IPS DF 19.7 (cell line): ENCODE measurements around the gene RLN3.
A peak's percentile ranks its signal among the peaks of the same experiment; 100 is the strongest.

ENCODE experiments used
- DNase-seq: peaks from one replicate; pipeline ENCODE4 v3.0.0-alpha.2; 2013; ENCODE audit warnings: low read depth, low spot score

The RLN3 gene

GRCh38 chr19:14027856-14028450 is at the start of gene RLN3:
TSS of gene RLN3 (plus strand) at chr19:14028148. CDS start at chr19:14028205, 57 bp downstream.
- DNase-seq: no peak

DNA sequence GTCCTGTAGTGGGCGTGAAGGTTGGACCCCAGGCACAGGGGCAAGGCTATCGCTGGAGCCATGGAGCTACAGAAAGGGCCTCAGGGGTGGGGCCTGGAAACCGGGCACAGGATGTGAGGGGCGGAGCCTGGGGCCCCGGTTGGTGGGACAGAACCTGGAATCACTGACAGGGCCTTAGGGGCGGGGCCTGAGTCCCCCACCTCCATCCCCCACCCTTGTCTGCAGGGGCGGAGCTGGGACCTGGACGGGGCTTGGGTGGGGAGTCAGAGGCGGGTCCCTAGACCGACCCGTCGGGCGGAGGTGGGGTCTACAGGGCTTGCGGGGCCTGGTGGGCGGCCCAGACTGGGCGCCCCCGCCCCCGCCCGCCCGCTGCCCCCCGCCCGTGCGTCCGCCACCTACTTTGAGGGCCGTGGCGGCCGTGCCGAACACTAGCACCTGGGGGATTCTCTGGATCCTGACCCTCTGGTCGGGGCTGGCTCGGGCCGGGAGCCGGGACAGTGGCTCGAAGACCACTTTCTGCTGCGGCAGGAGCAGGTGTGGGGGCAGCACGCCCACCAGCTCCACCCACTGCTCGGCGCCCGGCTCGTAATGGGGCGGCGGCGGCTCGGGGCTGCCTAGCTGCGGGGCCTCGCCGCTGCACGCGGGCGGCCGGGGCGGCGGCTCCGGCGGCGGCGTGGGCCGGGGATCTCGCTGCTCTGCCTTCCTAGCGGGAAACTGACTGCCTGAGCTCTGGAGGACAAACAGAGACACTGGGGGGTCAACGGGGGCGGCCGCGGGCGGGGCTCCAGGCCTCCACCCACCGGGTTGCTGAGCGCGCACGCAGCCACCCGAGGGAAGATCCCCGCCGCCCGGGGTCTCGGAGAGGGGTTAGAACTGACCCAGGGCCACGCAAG is 49.4 kb upstream of the RLN3 start:
- DNase-seq: peak; percentile 89

DNA sequence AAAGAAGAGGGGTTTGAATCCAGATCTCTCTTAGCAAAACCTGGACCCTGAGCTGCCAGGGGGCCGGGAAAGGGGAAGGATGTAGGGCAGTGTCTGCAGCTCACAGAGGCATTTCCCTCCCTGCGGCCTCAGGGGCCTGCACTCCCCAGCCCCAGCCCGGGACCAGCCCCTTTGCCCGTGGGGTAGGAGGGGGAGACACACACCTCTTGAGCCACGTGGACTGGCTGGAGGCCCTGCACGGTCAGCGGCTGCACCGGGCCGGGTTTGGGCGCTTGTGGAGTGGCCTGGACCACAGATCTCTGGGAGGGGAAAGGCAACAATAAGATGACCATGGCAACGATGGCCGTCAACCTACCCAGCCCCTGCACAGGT is 48.7 kb upstream of the RLN3 start:
- DNase-seq: no peak

DNA sequence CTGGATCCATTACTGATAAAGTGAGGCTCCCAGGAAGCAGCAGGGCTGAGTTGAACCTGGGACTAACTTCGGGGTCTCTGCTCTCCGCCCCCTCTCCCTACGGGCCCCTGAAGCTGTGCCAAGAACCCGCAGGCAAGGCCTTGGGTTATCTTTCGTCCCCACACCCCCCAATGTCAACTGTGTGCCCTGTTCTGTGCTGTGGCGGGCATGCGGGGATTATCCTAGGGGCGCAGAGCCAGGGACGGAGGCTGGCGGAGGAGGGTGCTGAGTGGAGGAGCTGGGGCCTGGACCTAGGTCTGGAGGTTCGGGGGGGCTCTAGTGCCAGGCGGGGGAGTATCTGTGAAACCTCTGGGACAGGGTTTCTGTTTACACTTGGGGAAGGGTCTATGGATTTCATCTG is 48.3 kb upstream of the RLN3 start:
- DNase-seq: no peak

DNA sequence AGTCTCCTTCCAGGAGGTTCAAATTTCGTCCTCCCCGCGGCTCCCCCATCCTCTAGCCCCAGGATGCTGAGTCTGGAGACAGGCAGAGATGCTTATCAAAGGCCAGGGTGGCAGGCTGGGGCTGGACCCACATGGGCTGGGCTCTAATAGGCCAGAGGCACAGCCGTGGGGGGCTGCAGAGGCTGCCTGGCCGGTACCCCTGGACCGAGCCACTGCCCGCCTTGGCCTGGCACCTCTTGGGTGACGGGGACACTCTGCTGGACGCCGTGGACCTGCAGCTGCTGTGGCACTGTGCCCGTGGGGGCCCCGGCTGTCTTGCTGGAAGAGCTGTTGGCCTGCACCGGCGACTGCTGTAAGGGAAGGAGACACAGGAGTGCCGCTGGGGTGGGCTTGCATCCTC is 47.6 kb upstream of the RLN3 start:
- no peak for DNase-seq

DNA sequence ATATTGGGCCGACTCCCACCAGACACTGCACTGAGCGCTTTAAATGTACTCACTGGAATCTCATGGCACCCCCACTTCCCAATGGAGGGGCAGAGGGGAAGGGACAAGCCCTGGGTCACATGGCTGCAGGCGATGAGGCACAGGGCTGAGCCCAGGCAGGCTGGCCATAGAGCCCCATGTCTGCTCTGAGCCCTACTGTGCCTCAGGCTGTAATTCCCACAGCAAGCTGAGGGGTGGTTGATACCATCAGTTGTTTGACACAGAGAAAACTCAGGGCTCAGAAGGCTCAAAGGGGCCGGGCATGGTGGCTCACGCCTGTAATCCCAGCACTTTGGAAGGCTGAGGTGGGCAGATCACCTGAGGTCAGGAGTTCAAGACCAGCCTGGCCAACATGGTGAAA is 46.9 kb upstream of the RLN3 start:
- no peak for DNase-seq

GRCh38 chr19:13981467-13981866 is 46.5 kb upstream of the RLN3 start:
- DNase-seq: no peak

GRCh38 chr19:13981988-13982501 is 45.9 kb upstream of the RLN3 start:
- DNase-seq: no peak

DNA sequence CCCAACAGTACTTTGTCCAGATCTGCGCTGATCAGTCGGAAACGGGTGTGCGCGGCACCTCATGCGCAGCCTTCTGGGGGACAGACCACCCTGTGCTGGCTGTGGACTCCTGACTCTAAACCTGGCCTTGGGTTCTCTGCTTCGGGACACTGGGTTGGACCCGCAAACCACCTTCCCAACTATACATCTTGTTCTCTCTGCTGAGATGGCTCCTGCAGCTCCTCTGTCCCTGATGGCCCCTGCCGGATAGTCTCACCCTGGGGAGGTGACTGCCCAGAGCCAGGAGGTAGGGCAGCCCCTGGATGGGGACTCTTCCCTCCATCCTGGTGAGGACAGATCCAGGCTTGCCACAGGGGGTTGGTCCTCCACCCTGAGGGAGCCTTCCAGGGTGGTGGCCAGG is 45.2 kb upstream of the RLN3 start:
- DNase-seq: no peak

DNA sequence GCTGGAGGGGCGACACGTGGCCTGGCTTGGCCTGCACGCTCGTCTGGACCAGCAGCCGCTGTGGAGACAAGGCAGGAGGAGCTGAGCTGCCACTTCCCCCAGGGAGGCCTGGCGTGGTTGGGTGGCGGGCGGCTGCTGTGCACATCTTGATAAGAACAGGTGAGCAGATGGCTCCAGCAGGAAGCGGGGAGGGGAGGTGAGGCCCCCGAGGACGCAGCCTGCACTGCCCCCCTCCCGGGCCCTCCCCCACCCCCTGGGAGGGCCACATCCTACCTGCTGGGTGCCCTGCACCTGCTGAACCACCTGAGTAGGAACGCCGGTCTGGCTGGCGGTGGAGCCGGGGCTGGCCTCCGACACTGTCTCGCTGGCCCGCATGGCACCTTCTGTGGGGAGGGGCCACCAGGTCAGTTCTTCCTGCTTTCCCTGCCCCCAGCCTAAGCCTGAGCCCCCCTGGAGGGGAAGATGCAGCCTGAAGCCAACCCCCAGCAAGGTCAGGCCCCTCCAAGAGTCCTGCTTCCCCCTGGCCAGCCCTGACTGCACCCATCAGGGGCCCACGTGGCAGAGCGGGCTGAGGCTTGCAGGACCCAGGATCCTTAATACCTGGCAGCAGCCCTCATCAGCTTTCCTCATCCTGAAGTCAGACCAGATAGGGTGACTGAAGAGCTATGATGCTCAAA is 44.6 kb upstream of the RLN3 start:
- no peak for DNase-seq

DNA sequence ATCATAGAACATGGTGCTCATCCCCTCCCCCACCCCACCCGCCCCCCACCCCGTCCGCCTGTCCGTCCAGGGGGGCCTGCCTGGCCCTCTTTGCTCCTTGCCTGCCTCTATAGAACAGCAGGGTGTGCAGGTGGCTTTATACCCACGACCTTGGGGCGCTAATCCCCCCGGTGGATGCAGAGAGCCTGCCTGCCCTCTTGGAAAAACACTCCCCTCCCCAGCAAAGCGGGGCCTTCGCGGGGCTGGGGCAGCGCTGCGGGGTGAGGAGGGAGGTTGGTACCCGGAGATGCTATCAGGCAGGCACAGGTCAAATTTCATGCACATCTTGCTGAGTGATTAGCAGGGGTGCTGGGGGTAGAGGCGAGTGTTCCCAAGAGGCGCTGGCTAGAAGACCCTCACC is 43.8 kb upstream of the RLN3 start:
- no peak for DNase-seq

GRCh38 chr19:13984875-13985741 is 42.8 kb upstream of the RLN3 start:
- DNase-seq: no peak

DNA sequence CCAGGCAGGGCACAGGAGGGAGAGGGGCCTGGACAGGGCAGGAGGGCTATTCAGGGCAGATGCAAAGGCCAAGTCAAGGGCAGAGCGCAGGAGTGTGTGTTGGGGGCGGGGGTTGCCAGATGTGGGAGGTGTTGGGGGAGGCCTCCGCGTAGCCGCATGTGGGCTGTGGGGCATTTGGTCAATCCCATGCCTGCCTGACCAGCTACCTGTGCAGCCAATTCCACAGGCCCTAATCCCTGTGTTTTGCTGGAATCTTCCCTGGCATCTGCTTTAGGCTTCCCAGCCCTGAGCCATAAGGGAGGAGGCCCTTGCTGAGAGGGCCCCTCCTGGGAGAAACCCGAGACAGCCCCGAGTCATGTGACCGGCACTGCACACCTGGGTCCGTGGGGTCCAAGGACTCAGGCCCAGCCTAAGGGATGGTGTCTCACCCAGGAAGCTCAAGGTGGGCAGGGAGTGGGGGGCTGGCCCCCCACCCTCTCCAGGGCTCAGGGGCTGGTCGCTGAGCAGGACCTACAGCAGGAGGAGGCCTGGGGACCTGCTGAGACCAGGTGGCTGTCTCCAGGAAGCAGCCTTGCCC is 42.1 kb upstream of the RLN3 start:
- DNase-seq: no peak

DNA sequence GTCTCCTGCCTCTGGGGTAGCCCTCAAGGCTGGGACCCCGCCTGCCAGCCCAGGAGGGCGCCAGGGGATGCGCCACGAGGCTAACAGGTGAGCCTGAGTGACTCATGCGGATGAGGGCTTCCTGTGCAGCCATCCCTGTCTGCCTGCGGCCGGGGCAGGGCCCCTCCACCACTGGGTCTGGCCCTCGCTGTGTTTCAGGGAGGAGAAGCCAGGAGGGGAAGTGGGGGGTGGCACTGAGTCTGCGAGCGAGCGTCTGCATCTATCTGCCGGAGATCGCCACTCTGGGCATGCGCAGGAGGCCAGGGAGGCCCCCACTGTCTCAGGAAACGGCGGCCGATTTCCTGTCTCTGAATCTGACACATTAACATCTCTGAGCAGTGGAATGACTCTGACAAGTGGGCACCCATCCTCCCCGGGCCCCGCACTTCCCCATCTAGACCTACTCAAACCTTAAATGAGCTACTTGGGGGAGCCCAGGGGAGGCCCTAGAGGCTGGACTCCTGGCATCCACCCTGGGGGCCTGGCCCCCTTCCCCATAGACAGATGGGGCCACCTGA is 41.5 kb upstream of the RLN3 start:
- peak; percentile 68 for DNase-seq

DNA sequence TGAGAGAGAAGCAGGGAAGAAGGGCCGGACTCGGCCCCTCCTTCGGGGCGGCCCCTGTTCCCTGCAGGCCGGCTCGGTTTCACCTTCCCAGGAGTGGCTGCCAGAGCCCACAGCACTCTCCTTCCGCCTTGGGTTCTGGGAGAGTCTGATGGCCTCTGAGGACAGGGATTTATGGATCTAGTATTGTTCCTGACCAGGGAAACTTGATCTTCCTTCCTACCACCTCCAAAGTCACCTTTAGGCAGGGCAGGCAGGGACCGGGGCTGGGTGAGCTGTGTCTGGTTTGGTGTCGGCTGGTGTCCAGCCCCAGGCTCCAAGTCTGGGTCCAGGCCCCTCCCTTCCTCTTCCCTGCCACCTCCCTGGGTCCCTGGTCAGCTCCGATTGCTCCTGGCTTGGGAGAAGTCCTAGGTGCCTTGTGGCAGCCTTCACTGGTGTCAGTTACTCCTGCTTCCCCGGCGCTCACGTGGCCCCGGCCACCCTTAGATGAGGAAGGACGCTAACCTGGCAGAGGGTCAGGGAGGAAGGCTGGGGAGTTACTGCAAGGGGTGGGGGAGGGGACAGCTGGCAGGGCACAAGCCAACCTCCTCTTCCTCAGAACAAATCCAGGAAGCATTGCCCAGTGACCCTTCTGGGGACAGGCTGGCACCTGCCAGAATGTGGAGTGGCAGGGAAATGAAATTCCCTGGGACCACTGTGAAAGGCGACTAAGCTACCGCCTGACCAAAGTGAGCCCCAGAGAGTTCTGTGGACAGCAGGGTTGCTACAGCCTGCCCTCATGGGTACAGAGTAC is 40.7 kb upstream of the RLN3 start:
- DNase-seq: no peak

DNA sequence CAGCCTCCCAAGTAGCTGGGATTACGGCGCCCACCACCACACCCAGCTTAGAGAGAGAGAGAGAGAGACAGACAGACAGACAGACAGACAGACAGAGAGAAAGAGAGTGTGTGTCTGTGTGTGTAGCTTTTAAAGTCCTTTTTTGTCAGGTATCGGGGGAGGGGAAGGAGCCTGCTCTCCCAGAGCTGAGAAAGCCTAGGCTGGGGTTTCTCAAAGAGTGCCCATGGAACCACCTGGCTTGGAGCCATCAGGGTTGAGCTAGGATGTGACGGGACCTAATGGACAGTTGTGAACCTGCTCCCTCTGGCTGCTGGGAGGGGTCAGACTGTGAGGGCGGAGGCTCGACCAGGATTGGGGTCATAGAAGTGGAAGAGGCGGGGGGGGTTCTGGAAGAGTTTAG is 38.5 kb upstream of the RLN3 start:
- DNase-seq: no peak

GRCh38 chr19:13990085-13990484 is 37.9 kb upstream of the RLN3 start:
- no peak for DNase-seq

DNA sequence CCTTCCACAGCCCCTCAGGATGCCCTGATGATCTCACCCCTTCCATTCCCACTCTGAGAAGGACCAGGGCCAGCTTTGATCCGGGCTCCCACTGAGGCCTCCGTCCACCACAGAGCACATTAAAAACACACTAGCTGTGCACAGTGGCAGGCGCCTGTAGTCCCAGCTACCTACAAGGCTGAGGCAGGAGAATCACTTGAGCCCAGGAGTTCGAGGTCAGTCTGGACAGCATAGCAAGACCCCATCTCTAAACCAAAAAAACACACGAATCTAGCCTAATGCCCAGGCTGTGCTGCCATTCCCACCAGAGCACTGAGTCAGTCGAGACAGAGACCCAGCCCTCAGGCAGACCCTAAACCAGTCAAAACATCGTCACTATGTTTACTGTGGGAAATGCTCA is 35.9 kb upstream of the RLN3 start:
- DNase-seq: no peak

- no peak for DNase-seq
These were observed 34.2 kb upstream of the RLN3 start for GRCh38 chr19:13993590-13994300.
